HCT116 (cell line): ENCODE measurements around the gene OLA1. TPM values are rescaled to one million over a fixed set of nuclear protein-coding genes. Genes with fewer than 3 reads are reported as not detected.

Experiments used
- ATAC-seq: fragments of 200-7000 bp; cut with Tn5 transposase; 2 replicates; pipeline ENCODE4 v1.9.1; 2020; ENCODE audit warnings: mild to moderate bottlenecking, moderate library complexity
- BruUV-seq: library from RNA; stranded (reverse); fragments of 400-500 nt; replicated peaks from 2 replicates; lab custom pipeline; 2021; lab: Mats Ljungman, UMichigan
- CTCF ChIA-PET: fragments of 300-600 bp; sonication (Branson Sonifier 250); formaldehyde crosslinking; loops from one replicate; lab custom pipeline; 2021; ENCODE audit warnings: antibody characterized with exemption; lab: Charles Lee
- POLR2A ChIA-PET: fragments of 300-600, 350-600 bp; sonication (Branson Sonifier 250); formaldehyde crosslinking; loops from one replicate; lab custom pipeline; 2021; ENCODE audit warnings: antibody characterized with exemption; lab: Charles Lee
- RAD21 ChIA-PET, 2 experiments: fragments of 300-600 bp; sonication (Branson Sonifier 250); formaldehyde crosslinking; loops; one replicate each; lab custom pipeline; 2023; ENCODE audit warnings: low total read pairs in 2 of 2; ENCODE audit not compliant: uncharacterized antibody in 2 of 2, unreplicated experiment in 2 of 2, low non-redundant PET in 1 of 2; lab: Charles Lee
- DNase-seq: peaks from one replicate; pipeline ENCODE4 v3.0.0-alpha.2; 2010; ENCODE audit warnings: low read depth, low spot score
- H2AFZ ChIP-seq: fragments of 200-600 bp; shearing (Covaris generic), sonication (generic); 2 replicates; pipeline ENCODE4 v1.6.1; 2017; ENCODE audit warnings: low read depth, mixed run types, mixed read lengths, antibody characterized with exemption, low read length; ENCODE audit not compliant: poor library complexity, severe bottlenecking
- H3K27ac ChIP-seq: 2 replicates; pipeline ENCODE4 v1.5.1; 2012; ENCODE audit warnings: low read depth, low read length
- H3K27me3 ChIP-seq: fragments of 200-600 bp; sonication (generic); 2 replicates; pipeline ENCODE4 v1.6.1; 2016; ENCODE audit warnings: mixed run types, low read length, mixed read lengths; ENCODE audit not compliant: insufficient read depth
- H3K36me3 ChIP-seq, 2 experiments: fragments of 200-500 bp in 1 of 2; fragments of 200-600 bp in 1 of 2; sonication (Bioruptor generic) in 1 of 2; sonication (generic) in 1 of 2; 2 replicates each; pipeline versions ENCODE4 v1.5.1 to v1.6.1; 2014 to 2016; ENCODE audit warnings: low read length in 2 of 2, inconsistent platforms in 1 of 2, mixed read lengths in 1 of 2, mixed run types in 1 of 2; ENCODE audit not compliant: insufficient read depth in 2 of 2, control insufficient read depth in 1 of 2
- H3K4me1 ChIP-seq, 2 experiments: fragments of 200-600 bp in 1 of 2; sonication (generic) in 1 of 2; 2 replicates each; pipeline versions ENCODE4 v1.5.1 to v1.6.1; 2012 to 2017; ENCODE audit warnings: low read length in 2 of 2, inconsistent platforms in 1 of 2, mild to moderate bottlenecking in 1 of 2, mixed read lengths in 1 of 2, mixed run types in 1 of 2, moderate library complexity in 1 of 2; ENCODE audit not compliant: insufficient read depth in 2 of 2, control insufficient read depth in 1 of 2
- H3K4me2 ChIP-seq: fragments of 200-600 bp; sonication (generic); 2 replicates; pipeline ENCODE4 v1.6.1; 2017; ENCODE audit warnings: mixed run types, low read length, mixed read lengths
- H3K4me3 ChIP-seq, 2 experiments: fragments of 200-600 bp in 1 of 2; sonication (generic) in 1 of 2; replicated peaks in 1 of 2; 2 replicates each; pipeline ENCODE4 v1.5.1; 2011 to 2016; ENCODE audit warnings: low read length in 2 of 2, control low read depth in 1 of 2, low read depth in 1 of 2, mild to moderate bottlenecking in 1 of 2, mixed read lengths in 1 of 2, mixed run types in 1 of 2
- H3K79me2 ChIP-seq: fragments of 200-600 bp; sonication (generic); 2 replicates; pipeline ENCODE4 v1.6.1; 2017; ENCODE audit warnings: mild to moderate bottlenecking, mixed run types, low read length, moderate library complexity, mixed read lengths; ENCODE audit not compliant: insufficient read depth
- H3K9ac ChIP-seq: fragments of 200-600 bp; sonication (generic); 2 replicates; pipeline ENCODE4 v1.6.1; 2016; ENCODE audit warnings: low read length, mixed read lengths
- H3K9me2 ChIP-seq: fragments of 200-600 bp; sonication (generic), shearing (Covaris generic); 2 replicates; pipeline ENCODE4 v1.6.1; 2017; ENCODE audit warnings: mixed run types, mild to moderate bottlenecking, moderate library complexity; ENCODE audit not compliant: insufficient read depth
- H3K9me3 ChIP-seq, 2 experiments: fragments of 200-500 bp in 1 of 2; fragments of 200-600 bp in 1 of 2; sonication (Bioruptor generic) in 1 of 2; sonication (generic) in 1 of 2; 2 replicates each; pipeline ENCODE4 v1.6.1; 2014 to 2017; ENCODE audit warnings: low read length in 2 of 2, mixed read lengths in 2 of 2, inconsistent platforms in 1 of 2, low read depth in 1 of 2, mild to moderate bottlenecking in 1 of 2, mixed run types in 1 of 2, moderate library complexity in 1 of 2; ENCODE audit not compliant: control insufficient read depth in 1 of 2, insufficient read depth in 1 of 2
- H4K20me1 ChIP-seq: fragments of 200-600 bp; sonication (generic), shearing (Covaris generic); 2 replicates; pipeline ENCODE4 v1.6.1; 2017; ENCODE audit warnings: mixed run types, mild to moderate bottlenecking, moderate library complexity; ENCODE audit not compliant: insufficient read depth
- ATF3 ChIP-seq: IDR thresholded peaks from 2 replicates; pipeline ENCODE4 v1.6.1; 2012
- CTCF ChIP-seq, 3 experiments: fragments of 200-600 bp in 1 of 3; sonication (generic) in 1 of 3; IDR thresholded peaks in 2 of 3; conservative IDR thresholded peaks in 1 of 3; 2 replicates each; pipeline ENCODE4 v1.5.1; 2012 to 2017; ENCODE audit warnings: low read depth in 2 of 3, low read length in 2 of 3, antibody characterized with exemption in 1 of 3, borderline replicate concordance in 1 of 3, control low read depth in 1 of 3, mild to moderate bottlenecking in 1 of 3, mixed read lengths in 1 of 3, mixed run types in 1 of 3, moderate library complexity in 1 of 3; ENCODE audit not compliant: insufficient read depth in 1 of 3
- EGR1 ChIP-seq: IDR thresholded peaks from 2 replicates; pipeline ENCODE4 v1.6.1; 2012; ENCODE audit warnings: low read depth
- ELF1 ChIP-seq: IDR thresholded peaks from 2 replicates; pipeline ENCODE4 v1.6.1; 2012; ENCODE audit warnings: low read depth, borderline replicate concordance
- EZH2 ChIP-seq: fragments of 200-600 bp; sonication (generic); IDR thresholded peaks from 2 replicates; pipeline ENCODE4 v1.6.1; 2017; ENCODE audit warnings: antibody characterized with exemption, mixed run types
- EZH2phosphoT487 ChIP-seq: fragments of 200-600 bp; IDR thresholded peaks from 2 replicates; pipeline ENCODE4 v1.6.1; 2018; ENCODE audit warnings: antibody characterized with exemption, borderline replicate concordance
- FOSL1 ChIP-seq: IDR thresholded peaks from 2 replicates; pipeline ENCODE4 v1.6.1; 2012; ENCODE audit warnings: low read depth
- MAX ChIP-seq: IDR thresholded peaks from 2 replicates; pipeline ENCODE4 v1.6.1; 2012
- POLR2A ChIP-seq: IDR thresholded peaks from 2 replicates; pipeline ENCODE4 v1.7.0; 2011; ENCODE audit warnings: borderline replicate concordance; ENCODE audit not compliant: insufficient read depth, insufficient read length; ENCODE audit errors: extremely low read depth
- POLR2AphosphoS5 ChIP-seq: IDR thresholded peaks from 2 replicates; pipeline ENCODE4 v1.6.1; 2011; ENCODE audit warnings: mild to moderate bottlenecking, low read depth, low read length, moderate library complexity
- RAD21 ChIP-seq: IDR thresholded peaks from 2 replicates; pipeline ENCODE4 v1.6.1; 2012; ENCODE audit warnings: low read depth, mild to moderate bottlenecking
- REST ChIP-seq: IDR thresholded peaks from 2 replicates; pipeline ENCODE4 v1.6.1; 2012; ENCODE audit warnings: low read depth
- SIN3A ChIP-seq: IDR thresholded peaks from 2 replicates; pipeline ENCODE4 v1.6.1; 2012; ENCODE audit warnings: low read depth
- SP1 ChIP-seq: IDR thresholded peaks from 2 replicates; pipeline ENCODE4 v1.6.1; 2012; ENCODE audit warnings: low read depth
- SRF ChIP-seq: IDR thresholded peaks from 2 replicates; pipeline ENCODE4 v1.6.1; 2012; ENCODE audit warnings: low read depth
- YY1 ChIP-seq: IDR thresholded peaks from 2 replicates; pipeline ENCODE4 v1.6.1; 2011; ENCODE audit warnings: low read length, low read depth, moderate library complexity, mild to moderate bottlenecking; ENCODE audit not compliant: insufficient replicate concordance; ENCODE audit errors: extremely low read depth
- ZBTB33 ChIP-seq: IDR thresholded peaks from 2 replicates; pipeline ENCODE4 v1.6.1; 2011; ENCODE audit warnings: mild to moderate bottlenecking, low read length, moderate library complexity; ENCODE audit not compliant: insufficient replicate concordance; ENCODE audit errors: extremely low read depth
- ZFX ChIP-seq: fragments of 450-650 bp; IDR thresholded peaks from 2 replicates; pipeline ENCODE4 v1.6.1; 2017
- ZNF274 ChIP-seq: fragments of 200-500 bp; sonication (Bioruptor generic); IDR thresholded peaks from 2 replicates; pipeline ENCODE4 v1.6.1; 2014; ENCODE audit warnings: mild to moderate bottlenecking, low read depth, low read length, inconsistent platforms
- intact Hi-C: fragments of 100-400 bp; cut with micrococcal nuclease; formaldehyde crosslinking; loops from 2 replicates; pipeline ENCODE4 v1.10.0; 2022
- total RNA-seq: library from RNA; stranded (reverse); gene quantifications from one replicate; pipeline ENCODE4 v1.2.1, GENCODE V29; 2021; ENCODE audit not compliant: unreplicated experiment

The OLA1 gene
- total RNA-seq, 1 experiment from 2014 or later: 219 TPM

GRCh38 chr2:174051068-174051467 lies 197.3 kb downstream of the OLA1 start (continued):
- TF ChIP-seq SIN3A (no peak), SP1 (no peak), POLR2A (no peak)

- no peaks in the 10 kb centered on the region for H3K36me3 ChIP-seq
- H3K4me1 ChIP-seq: peaks cover 33 to 52% of the 10 kb centered on the region in 2 experiments
- no peak overlapping the region for H3K4me2 ChIP-seq
- ATAC-seq (no peak), DNase-seq (no peak)
- ChIA-PET RAD21 (no interaction called here), POLR2A (no interaction called here), CTCF (interaction anchor here (0.6 kb wide), 1 partner anchor 636 kb away, joined by 5 read pairs; no protein-coding TSS in a partner anchor)
- H3K4me3 ChIP-seq: no peak overlapping the region
- no TSS peak for BruUV-seq
- peak overlapping the region; percentile 37 for H2AFZ ChIP-seq
- H3K27ac ChIP-seq: no peak overlapping the region
- H3K79me2 ChIP-seq: no peaks in the 10 kb centered on the region
- H3K9me2 ChIP-seq: no peaks in the 10 kb centered on the region
- no peaks in the 10 kb centered on the region for H3K27me3 ChIP-seq
- no peaks in the 10 kb centered on the region for H3K9me3 ChIP-seq
- no peaks in the 10 kb centered on the region for H4K20me1 ChIP-seq
- no peak overlapping the region for H3K9ac ChIP-seq
- intact Hi-C loops: loop anchor here (5.0 to 10.0 kb wide), 3 partner anchors 83 to 645 kb away; partner anchors contain the start of gene SP3
- TF ChIP-seq EZH2phosphoT487 (no peak), ELF1 (no peak), SRF (no peak), ZBTB33 (no peak), ZFX (no peak), RAD21 (no peak), REST (no peak), YY1 (no peak), SIN3A (no peak), CTCF (IDR thresholded peaks at IDR 0.05 in 2 of 3, conservative IDR thresholded peaks at IDR 0.05 in 1 of 3; ENCODE audit: borderline replicate concordance in 1 of 3, insufficient read depth in 1 of 3, low read depth in 2 of 3, low read length in 2 of 3) (no peak), ATF3 (no peak), MAX (no peak), ZNF274 (no peak), FOSL1 (no peak), EZH2 (no peak), POLR2AphosphoS5 (no peak), EGR1 (no peak)
Observed at GRCh38 chr2:174049895-174050294, 198.4 kb downstream of the OLA1 start.
